Osteocyte (in vitro differentiated cells): ENCODE measurements around the gene CHD3. TPM values are rescaled to one million over a fixed set of nuclear protein-coding genes. Genes with fewer than 3 reads are reported as not detected.

Experiments used
- DNase-seq: peaks from one replicate; pipeline ENCODE4 v3.0.0; 2021; ENCODE audit warnings: mixed read lengths; ENCODE audit not compliant: unreplicated experiment; ENCODE audit errors: extremely low spot score
- H3K27ac Mint-ChIP-seq: one replicate; pipeline ENCODE4 v1.8.0; 2021; ENCODE audit warnings: mild to moderate bottlenecking, mixed read lengths; ENCODE audit not compliant: unreplicated experiment
- H3K27me3 Mint-ChIP-seq: one replicate; pipeline ENCODE4 v1.8.0; 2021; ENCODE audit warnings: mixed read lengths; ENCODE audit not compliant: unreplicated experiment
- H3K36me3 Mint-ChIP-seq: one replicate; pipeline ENCODE4 v1.8.0; 2021; ENCODE audit warnings: mixed read lengths; ENCODE audit not compliant: unreplicated experiment
- H3K4me1 Mint-ChIP-seq: one replicate; pipeline ENCODE4 v1.8.0; 2021; ENCODE audit warnings: mixed read lengths; ENCODE audit not compliant: unreplicated experiment
- H3K4me3 Mint-ChIP-seq: one replicate; pipeline ENCODE4 v1.8.0; 2021; ENCODE audit warnings: mild to moderate bottlenecking, moderate library complexity, mixed read lengths; ENCODE audit not compliant: unreplicated experiment
- H3K9me3 Mint-ChIP-seq: one replicate; pipeline ENCODE4 v1.8.0; 2021; ENCODE audit warnings: mixed read lengths; ENCODE audit not compliant: unreplicated experiment
- CTCF ChIP-seq: fragments of 200-600 bp; sonication (generic); IDR thresholded peaks from 2 replicates; pipeline ENCODE4 v1.5.0; 2021; ENCODE audit warnings: antibody characterized with exemption, mild to moderate bottlenecking, moderate library complexity
- long read RNA-seq: library from polyadenylated mRNA; unstranded; transcript quantifications from one replicate; pipeline ENCODE4 v2.0.0, GENCODE V29; 2021
- total RNA-seq: library from RNA; stranded (reverse); gene quantifications from 2 replicates; pipeline ENCODE4 v1.2.1, GENCODE V29; 2021

The CHD3 gene
- 196 and 206 TPM in 2 replicates for total RNA-seq
- long read RNA-seq, partial matches to known transcripts: 8 of 17 reads
- long read RNA-seq, other reads (novel, unspliced or antisense): 7 of 17 reads

- H3K4me3 Mint-ChIP-seq: no peak within 1 kb of the TSS
- no peak for DNase-seq
- no peaks in the 10 kb centered on the region for H3K27me3 Mint-ChIP-seq
- no peaks in the 10 kb centered on the region for H3K9me3 Mint-ChIP-seq
- TF ChIP-seq CTCF: no peak
- no peak within 1 kb of the TSS for H3K27ac Mint-ChIP-seq
- H3K36me3 Mint-ChIP-seq: peaks cover 25% of the 10 kb centered on the region
- peaks cover 3% of the 10 kb centered on the region for H3K4me1 Mint-ChIP-seq
Observed at GRCh38 chr17:7888184-7888920, at the start of gene CHD3. Gene CHD3 (plus strand): TSS chr17:7888789. CDS start chr17:7889001, 212 bp downstream.

GRCh38 chr17:7839190-7839875 is 49.3 kb upstream of the CHD3 start:
- no peak for DNase-seq
- Mint-ChIP-seq H3K27me3 (no peaks in the 10 kb centered on the region), H3K4me3 (peak overlapping the region; percentile 75), H3K9me3 (no peaks in the 10 kb centered on the region), H3K4me1 (peaks cover 66% of the 10 kb centered on the region), H3K27ac (peak overlapping the region; percentile 99), H3K36me3 (peaks cover 6% of the 10 kb centered on the region)
- no peak for TF ChIP-seq CTCF

- no peaks in the 10 kb centered on the region for H3K9me3 Mint-ChIP-seq
- H3K4me1 Mint-ChIP-seq: peaks cover 67% of the 10 kb centered on the region
- DNase-seq: no peak
- peak overlapping the region; percentile 99 for H3K27ac Mint-ChIP-seq
- no peaks in the 10 kb centered on the region for H3K27me3 Mint-ChIP-seq
- peak overlapping the region; percentile 6 for H3K4me3 Mint-ChIP-seq
- peaks cover 6% of the 10 kb centered on the region for H3K36me3 Mint-ChIP-seq
- TF ChIP-seq CTCF: no peak
Observed at GRCh38 chr17:7839876-7840261, 48.7 kb upstream of the CHD3 start.

GRCh38 chr17:7840441-7840840 is 48.1 kb upstream of the CHD3 start:
- H3K27ac Mint-ChIP-seq: peak overlapping the region; percentile 99
- no peak for DNase-seq
- no peaks in the 10 kb centered on the region for H3K9me3 Mint-ChIP-seq

More at GRCh38 chr17:7840441-7840840, 48.1 kb upstream of the CHD3 start:
- Mint-ChIP-seq H3K4me3 (peak overlapping the region; percentile 94), H3K4me1 (peaks cover 67% of the 10 kb centered on the region), H3K36me3 (peaks cover 6% of the 10 kb centered on the region), H3K27me3 (no peaks in the 10 kb centered on the region)
- TF ChIP-seq CTCF: no peak
